ENCODE data around the gene SORCS2. TPM values are rescaled to one million over a fixed set of nuclear protein-coding genes. Genes with fewer than 3 reads are reported as not detected.

Gene SORCS2
- total RNA-seq, 4 donors from 2014 or later = 0.48 to 1.8 (median 0.68) TPM; not detected in 1

GRCh38 chr4:7239101-7239820 lies 46.9 kb downstream of the SORCS2 start:
- WGBS, 2 donors (ENCODE audit: low coverage in 1 of 2) = 80 to 82% methylated on average over 6 to 15 of the region's 15 CpGs
- DNase-seq = no peak
- H3K36me3 ChIP-seq = no peaks in the 10 kb centered on the region
- H3K4me3 ChIP-seq = no peak overlapping the region
- peaks cover 0 to 17% (median 4%) of the 10 kb centered on the region in 4 donors for H3K4me1 ChIP-seq
- in situ Hi-C loops (cut with MboI; ENCODE audit: low pct_ligation_motif_present in 1 of 4, low pct_unique_long_range_greater_than_20kb in 1 of 4, low sequenced_read_pairs in 3 of 4) = no loop called here
- intact Hi-C loops (cut with DNase I; ENCODE audit: low total_unique reads) = no loop called here
- no peak for TF ChIP-seq POLR2A (IDR thresholded peaks at IDR 0.05)
- TF ChIP-seq POLR2AphosphoS5 (IDR thresholded peaks at IDR 0.05) = no peak
- no peak for TF ChIP-seq CTCF (IDR thresholded peaks at IDR 0.05)
- TF ChIP-seq EP300 (IDR thresholded peaks at IDR 0.05; ENCODE audit: low read depth) = no peak
- no peak overlapping the region for H3K27ac ChIP-seq
- H3K9me3 ChIP-seq = no peaks in the 10 kb centered on the region
- no peaks in the 10 kb centered on the region for H3K27me3 ChIP-seq

GRCh38 chr4:7239844-7240243 lies 47.5 kb downstream of the SORCS2 start:
- intact Hi-C loops (cut with DNase I; ENCODE audit: low total_unique reads) (no loop called here), in situ Hi-C loops (cut with MboI; ENCODE audit: low pct_ligation_motif_present in 1 of 4, low pct_unique_long_range_greater_than_20kb in 1 of 4, low sequenced_read_pairs in 3 of 4) (no loop called here)
- 85% methylated on average over 13 of the region's 13 CpGs; no CpG with 5 or more reads in 1 of the 2 donors for WGBS, 2 donors (ENCODE audit: low coverage in 1 of 2)
- Histone ChIP-seq H3K27me3 (no peaks in the 10 kb centered on the region), H3K4me3 (no peak overlapping the region), H3K4me1 (peaks cover 0 to 20% (median 4%) of the 10 kb centered on the region in 4 donors), H3K9me3 (no peaks in the 10 kb centered on the region), H3K36me3 (no peaks in the 10 kb centered on the region), H3K27ac (no peak overlapping the region)
- TF ChIP-seq CTCF (IDR thresholded peaks at IDR 0.05) (no peak), POLR2AphosphoS5 (IDR thresholded peaks at IDR 0.05) (no peak), EP300 (IDR thresholded peaks at IDR 0.05; ENCODE audit: low read depth) (no peak), POLR2A (IDR thresholded peaks at IDR 0.05) (no peak)
- DNase-seq = no peak

GRCh38 chr4:7240306-7240705 lies 48.0 kb downstream of the SORCS2 start:
- intact Hi-C loops (cut with DNase I; ENCODE audit: low total_unique reads) (no loop called here), in situ Hi-C loops (cut with MboI; ENCODE audit: low pct_ligation_motif_present in 1 of 4, low pct_unique_long_range_greater_than_20kb in 1 of 4, low sequenced_read_pairs in 3 of 4) (no loop called here)
- Histone ChIP-seq H3K36me3 (no peaks in the 10 kb centered on the region), H3K9me3 (no peaks in the 10 kb centered on the region), H3K27me3 (no peaks in the 10 kb centered on the region), H3K27ac (no peak overlapping the region), H3K4me1 (peaks cover 0 to 20% (median 4%) of the 10 kb centered on the region in 4 donors), H3K4me3 (no peak overlapping the region)
- no peak for DNase-seq
- WGBS, 2 donors (ENCODE audit: low coverage in 1 of 2) = 79 to 80% methylated on average over 4 to 12 of the region's 12 CpGs
- TF ChIP-seq POLR2A (IDR thresholded peaks at IDR 0.05) (no peak), EP300 (IDR thresholded peaks at IDR 0.05; ENCODE audit: low read depth) (no peak), CTCF (IDR thresholded peaks at IDR 0.05) (no peak)

- WGBS, 2 donors (ENCODE audit: low coverage in 1 of 2) = 89% methylated on average over 18 of the region's 18 CpGs; no CpG with 5 or more reads in 1 of the 2 donors
- no peaks in the 10 kb centered on the region for H3K36me3 ChIP-seq
- no peak overlapping the region for H3K4me3 ChIP-seq
- H3K9me3 ChIP-seq = no peaks in the 10 kb centered on the region
- peaks cover 0 to 17% (median 4%) of the 10 kb centered on the region in 4 donors for H3K4me1 ChIP-seq
- in situ Hi-C loops (cut with MboI; ENCODE audit: low pct_ligation_motif_present in 1 of 4, low pct_unique_long_range_greater_than_20kb in 1 of 4, low sequenced_read_pairs in 3 of 4) (no loop called here), intact Hi-C loops (cut with DNase I; ENCODE audit: low total_unique reads) (no loop called here)
- H3K27ac ChIP-seq = no peak overlapping the region
- no peak for TF ChIP-seq POLR2AphosphoS5 (IDR thresholded peaks at IDR 0.05)
- TF ChIP-seq EP300 (IDR thresholded peaks at IDR 0.05; ENCODE audit: low read depth) = no peak
- no peak for TF ChIP-seq CTCF (IDR thresholded peaks at IDR 0.05)
- no peak for TF ChIP-seq POLR2A (IDR thresholded peaks at IDR 0.05)
- no peak for DNase-seq
- H3K27me3 ChIP-seq = no peaks in the 10 kb centered on the region
Measured at GRCh38 chr4:7241597-7242125, 49.3 kb downstream of the SORCS2 start.
